Neural cell (in vitro differentiated cells): ENCODE results near the gene GFAP.

Source experiments
- EZH2 ChIP-seq: fragments of 200-600, 300-800 bp; shearing (Covaris generic), sonication (generic); IDR thresholded peaks from 2 replicates; pipeline ENCODE4 v1.6.1; 2014; ENCODE audit warnings: antibody characterized with exemption, low read length, borderline replicate concordance, mild to moderate bottlenecking; ENCODE audit not compliant: insufficient read depth, poor library complexity, severe bottlenecking
- TF ChIP-seq, protein P1 (sequence below): IDR thresholded peaks from 2 replicates; pipeline ENCODE4 v1.6.1; 2012; ENCODE audit warnings: borderline replicate concordance

GRCh38 chr17:44942456-44942855 lies 27.2 kb upstream of the GFAP start:
- TF ChIP-seq, protein P1, sequence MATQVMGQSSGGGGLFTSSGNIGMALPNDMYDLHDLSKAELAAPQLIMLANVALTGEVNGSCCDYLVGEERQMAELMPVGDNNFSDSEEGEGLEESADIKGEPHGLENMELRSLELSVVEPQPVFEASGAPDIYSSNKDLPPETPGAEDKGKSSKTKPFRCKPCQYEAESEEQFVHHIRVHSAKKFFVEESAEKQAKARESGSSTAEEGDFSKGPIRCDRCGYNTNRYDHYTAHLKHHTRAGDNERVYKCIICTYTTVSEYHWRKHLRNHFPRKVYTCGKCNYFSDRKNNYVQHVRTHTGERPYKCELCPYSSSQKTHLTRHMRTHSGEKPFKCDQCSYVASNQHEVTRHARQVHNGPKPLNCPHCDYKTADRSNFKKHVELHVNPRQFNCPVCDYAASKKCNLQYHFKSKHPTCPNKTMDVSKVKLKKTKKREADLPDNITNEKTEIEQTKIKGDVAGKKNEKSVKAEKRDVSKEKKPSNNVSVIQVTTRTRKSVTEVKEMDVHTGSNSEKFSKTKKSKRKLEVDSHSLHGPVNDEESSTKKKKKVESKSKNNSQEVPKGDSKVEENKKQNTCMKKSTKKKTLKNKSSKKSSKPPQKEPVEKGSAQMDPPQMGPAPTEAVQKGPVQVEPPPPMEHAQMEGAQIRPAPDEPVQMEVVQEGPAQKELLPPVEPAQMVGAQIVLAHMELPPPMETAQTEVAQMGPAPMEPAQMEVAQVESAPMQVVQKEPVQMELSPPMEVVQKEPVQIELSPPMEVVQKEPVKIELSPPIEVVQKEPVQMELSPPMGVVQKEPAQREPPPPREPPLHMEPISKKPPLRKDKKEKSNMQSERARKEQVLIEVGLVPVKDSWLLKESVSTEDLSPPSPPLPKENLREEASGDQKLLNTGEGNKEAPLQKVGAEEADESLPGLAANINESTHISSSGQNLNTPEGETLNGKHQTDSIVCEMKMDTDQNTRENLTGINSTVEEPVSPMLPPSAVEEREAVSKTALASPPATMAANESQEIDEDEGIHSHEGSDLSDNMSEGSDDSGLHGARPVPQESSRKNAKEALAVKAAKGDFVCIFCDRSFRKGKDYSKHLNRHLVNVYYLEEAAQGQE: no peak
- TF ChIP-seq EZH2: no peak
